Calu3 (cell line): ENCODE measurements around the gene MTERF4. TPM values are rescaled to one million over a fixed set of nuclear protein-coding genes. Genes with fewer than 3 reads are reported as not detected.

Source experiments
- BruUV-seq: library from RNA; stranded (reverse); fragments of 400-500 nt; replicated peaks from 2 replicates; lab custom pipeline; 2021; lab: Mats Ljungman, UMichigan
- CTCF ChIA-PET: fragments of 300-600 bp; sonication (Branson Sonifier 250); formaldehyde crosslinking; loops from one replicate; lab custom pipeline; 2022; ENCODE audit warnings: antibody characterized with exemption; lab: Charles Lee
- DNase-seq: peaks from one replicate; pipeline ENCODE4 v3.0.0; 2022
- H3K27ac Mint-ChIP-seq: one replicate; pipeline ENCODE4 v1.8.0; 2022; ENCODE audit warnings: mixed read lengths; ENCODE audit not compliant: unreplicated experiment
- H3K27me3 Mint-ChIP-seq: one replicate; pipeline ENCODE4 v1.8.0; 2022; ENCODE audit warnings: mixed read lengths; ENCODE audit not compliant: unreplicated experiment
- H3K36me3 Mint-ChIP-seq: one replicate; pipeline ENCODE4 v1.8.0; 2022; ENCODE audit warnings: mild to moderate bottlenecking, moderate library complexity, mixed read lengths; ENCODE audit not compliant: insufficient read depth, unreplicated experiment
- H3K4me1 Mint-ChIP-seq: one replicate; pipeline ENCODE4 v1.8.0; 2022; ENCODE audit warnings: mild to moderate bottlenecking, low read depth, mixed read lengths; ENCODE audit not compliant: unreplicated experiment
- H3K4me3 Mint-ChIP-seq: one replicate; pipeline ENCODE4 v1.8.0; 2022; ENCODE audit warnings: mild to moderate bottlenecking, low read depth, moderate library complexity, mixed read lengths; ENCODE audit not compliant: unreplicated experiment
- H3K9me3 Mint-ChIP-seq: one replicate; pipeline ENCODE4 v1.8.0; 2022; ENCODE audit warnings: low read depth, mixed read lengths; ENCODE audit not compliant: unreplicated experiment
- intact Hi-C: fragments of 100-400 bp; cut with micrococcal nuclease; formaldehyde crosslinking; loops from one replicate; pipeline ENCODE4 v1.10.0; 2022; ENCODE audit not compliant: unreplicated experiment
- total RNA-seq: library from RNA; stranded (reverse); gene quantifications from 2 replicates; pipeline ENCODE4 v1.2.3, GENCODE V29; 2022
- TF ChIP-seq, protein P1 (sequence below): fragments of 200-600 bp; IDR thresholded peaks from one replicate; pipeline ENCODE4 v1.8.0; 2022; ENCODE audit warnings: antibody characterized with exemption; ENCODE audit not compliant: unreplicated experiment

The MTERF4 gene
- total RNA-seq, 1 experiment from 2014 or later, result 33.6 TPM

- no peaks in the 10 kb centered on the region for H3K9me3 Mint-ChIP-seq
- CTCF ChIA-PET, result no interaction called here
- DNase-seq, result no peak
- H3K4me3 Mint-ChIP-seq, result no peak overlapping the region
- TF ChIP-seq, protein P1, sequence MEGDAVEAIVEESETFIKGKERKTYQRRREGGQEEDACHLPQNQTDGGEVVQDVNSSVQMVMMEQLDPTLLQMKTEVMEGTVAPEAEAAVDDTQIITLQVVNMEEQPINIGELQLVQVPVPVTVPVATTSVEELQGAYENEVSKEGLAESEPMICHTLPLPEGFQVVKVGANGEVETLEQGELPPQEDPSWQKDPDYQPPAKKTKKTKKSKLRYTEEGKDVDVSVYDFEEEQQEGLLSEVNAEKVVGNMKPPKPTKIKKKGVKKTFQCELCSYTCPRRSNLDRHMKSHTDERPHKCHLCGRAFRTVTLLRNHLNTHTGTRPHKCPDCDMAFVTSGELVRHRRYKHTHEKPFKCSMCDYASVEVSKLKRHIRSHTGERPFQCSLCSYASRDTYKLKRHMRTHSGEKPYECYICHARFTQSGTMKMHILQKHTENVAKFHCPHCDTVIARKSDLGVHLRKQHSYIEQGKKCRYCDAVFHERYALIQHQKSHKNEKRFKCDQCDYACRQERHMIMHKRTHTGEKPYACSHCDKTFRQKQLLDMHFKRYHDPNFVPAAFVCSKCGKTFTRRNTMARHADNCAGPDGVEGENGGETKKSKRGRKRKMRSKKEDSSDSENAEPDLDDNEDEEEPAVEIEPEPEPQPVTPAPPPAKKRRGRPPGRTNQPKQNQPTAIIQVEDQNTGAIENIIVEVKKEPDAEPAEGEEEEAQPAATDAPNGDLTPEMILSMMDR, result no peak
- BruUV-seq, result no TSS peak
- intact Hi-C loops, result no loop called here
- no peaks in the 10 kb centered on the region for H3K27me3 Mint-ChIP-seq
- no peak overlapping the region for H3K27ac Mint-ChIP-seq
- H3K4me1 Mint-ChIP-seq, result no peaks in the 10 kb centered on the region
- peaks cover 25% of the 10 kb centered on the region for H3K36me3 Mint-ChIP-seq
These were observed 10.9 kb downstream of the MTERF4 start for GRCh38 chr2:241091201-241091600.

DNA sequence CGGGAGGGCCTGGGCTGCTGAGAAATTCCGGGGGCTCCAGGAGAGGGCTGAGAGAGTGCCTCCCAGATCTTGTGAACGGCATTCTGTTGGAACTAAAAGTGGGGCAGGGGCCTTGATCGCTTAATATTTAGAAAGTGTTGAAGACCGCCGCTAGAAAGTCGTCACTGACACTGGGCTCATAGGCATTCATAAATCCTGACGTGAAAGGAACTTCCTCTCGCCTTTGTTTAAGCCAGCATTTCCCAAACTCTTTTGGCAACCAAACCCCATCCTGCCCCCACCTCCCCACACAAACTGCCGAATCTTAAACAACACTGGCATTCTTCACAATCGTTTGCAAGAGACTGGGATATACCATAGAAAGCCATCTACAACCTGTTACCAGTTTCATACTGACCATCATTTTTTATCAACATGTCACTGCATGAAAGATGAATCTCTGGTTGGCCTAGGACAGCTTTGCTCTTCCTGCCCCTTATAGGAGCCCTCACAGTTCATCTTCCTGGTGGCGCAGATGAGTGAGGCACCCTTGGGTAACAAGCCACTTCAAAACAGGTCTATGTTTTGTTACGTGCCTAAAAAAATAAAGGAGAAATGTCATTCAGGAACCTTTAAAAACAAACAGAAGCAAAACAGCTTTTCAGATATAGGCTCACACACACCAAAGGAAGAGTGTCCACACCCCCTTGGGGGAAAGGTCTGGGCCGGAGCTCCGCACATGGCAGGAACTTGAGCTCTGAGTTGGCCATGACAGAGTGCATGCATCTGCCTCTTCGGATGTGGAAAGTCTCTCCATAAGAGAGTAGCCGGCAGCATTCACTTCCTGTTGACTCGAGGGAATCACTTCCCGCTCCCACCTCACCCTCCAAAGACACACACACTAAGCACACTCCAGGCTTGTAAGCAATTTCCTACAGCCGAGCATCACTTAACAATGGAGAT lies 13.0 kb downstream of the MTERF4 start:
- no peaks in the 10 kb centered on the region for H3K9me3 Mint-ChIP-seq
- H3K4me1 Mint-ChIP-seq, result no peaks in the 10 kb centered on the region
- H3K27ac Mint-ChIP-seq, result no peak overlapping the region
- DNase-seq, result no peak
- CTCF ChIA-PET, result no interaction called here
- no peak overlapping the region for H3K4me3 Mint-ChIP-seq
- H3K36me3 Mint-ChIP-seq, result peaks cover 15% of the 10 kb centered on the region
- intact Hi-C loops, result no loop called here
- TF ChIP-seq, protein P1, result no peak
- no TSS peak for BruUV-seq
- no peaks in the 10 kb centered on the region for H3K27me3 Mint-ChIP-seq

DNA sequence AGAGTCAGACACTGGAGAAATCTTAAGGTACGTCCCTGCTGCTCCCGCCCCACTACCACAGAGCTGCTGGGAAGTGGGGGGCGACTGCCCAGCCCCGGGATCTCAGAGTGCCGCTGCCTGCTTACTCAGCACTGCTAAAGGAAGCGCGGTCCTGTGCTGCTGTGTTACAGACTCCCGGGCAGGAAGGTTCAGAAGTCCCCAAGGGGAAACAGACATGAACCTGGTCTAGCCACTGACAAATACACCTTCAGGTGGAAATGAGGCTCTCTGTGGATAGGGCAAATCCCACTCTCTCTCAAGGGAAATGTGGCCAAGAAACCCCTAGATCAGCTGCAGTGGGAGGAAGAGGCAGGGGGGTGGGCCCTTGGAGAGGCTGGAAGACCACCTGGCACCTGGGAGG lies 13.7 kb downstream of the MTERF4 start:
- Mint-ChIP-seq H3K36me3 (peaks cover 15% of the 10 kb centered on the region), H3K27me3 (no peaks in the 10 kb centered on the region), H3K4me1 (no peaks in the 10 kb centered on the region), H3K27ac (no peak overlapping the region), H3K4me3 (no peak overlapping the region), H3K9me3 (no peaks in the 10 kb centered on the region)
- BruUV-seq, result no TSS peak
- intact Hi-C loops, result no loop called here
- CTCF ChIA-PET, result no interaction called here
- no peak for DNase-seq
- TF ChIP-seq, protein P1, result no peak

DNA sequence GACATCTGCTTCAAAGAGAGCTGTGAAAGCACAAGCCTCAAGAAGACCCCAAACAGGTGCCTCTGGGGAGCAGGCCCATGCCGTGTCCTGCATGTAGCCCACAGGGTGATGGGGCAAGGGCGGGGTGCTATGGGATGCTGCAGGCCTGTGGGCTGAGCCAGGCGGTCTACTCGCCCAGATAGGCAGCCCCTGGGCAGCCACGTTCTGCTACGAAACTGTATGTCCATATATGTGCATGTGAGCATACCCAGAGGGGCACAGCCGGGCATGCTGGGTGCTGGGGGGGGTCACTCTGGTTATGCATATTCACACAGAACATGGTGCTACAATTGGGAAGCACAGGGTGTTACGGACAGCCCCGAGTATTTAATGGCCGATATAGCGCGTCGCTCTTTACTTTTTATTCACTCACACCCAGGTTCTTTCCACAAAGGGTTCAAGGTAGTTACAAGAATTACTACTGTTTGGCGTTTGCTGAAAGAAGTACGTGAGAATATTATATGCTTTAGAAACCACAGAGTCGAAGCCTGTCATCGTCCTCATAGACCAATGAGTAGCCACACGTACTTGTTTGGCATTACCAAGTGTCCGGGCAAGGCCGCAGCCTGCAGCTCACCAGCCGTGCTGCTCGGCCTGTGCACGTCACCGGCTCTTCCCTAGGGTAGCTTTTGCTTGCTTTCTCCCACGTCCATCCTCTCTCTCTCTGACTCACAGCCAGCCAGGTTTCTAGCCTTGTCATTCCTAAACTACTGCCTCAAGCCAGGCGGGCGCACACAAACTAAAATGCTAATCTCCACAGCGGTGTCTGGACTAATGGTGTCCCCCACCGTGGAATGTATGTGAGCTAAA lies 14.4 kb downstream of the MTERF4 start:
- CTCF ChIA-PET, result no interaction called here
- BruUV-seq, result no TSS peak
- H3K9me3 Mint-ChIP-seq, result no peaks in the 10 kb centered on the region
- TF ChIP-seq, protein P1, result no peak
- DNase-seq, result no peak
- intact Hi-C loops, result no loop called here
- no peak overlapping the region for H3K4me3 Mint-ChIP-seq
- no peak overlapping the region for H3K27ac Mint-ChIP-seq
- H3K4me1 Mint-ChIP-seq, result no peaks in the 10 kb centered on the region
- no peaks in the 10 kb centered on the region for H3K27me3 Mint-ChIP-seq
- H3K36me3 Mint-ChIP-seq, result peaks cover 15% of the 10 kb centered on the region
